Adrenal gland (tissue), 5 donors: ENCODE results near the gene HOXC5.

Experiments
- CTCF ChIP-seq, 6 experiments: fragments of 450-650 bp in 4 of 6; fragments of 200-600 bp in 2 of 6; sonication (generic) in 1 of 6; IDR thresholded peaks; 1 replicate in 5 of 6; 2 replicates in 1 of 6; pipeline versions ENCODE4 v1.5.1 to v1.8.0; 2016 to 2021; ENCODE audit warnings: antibody characterized with exemption in 6 of 6, mild to moderate bottlenecking in 2 of 6, moderate library complexity in 1 of 6
- POLR2A ChIP-seq, 2 donors: fragments of 450-650 bp; IDR thresholded peaks; one replicate each; pipeline ENCODE4 v1.6.1; 2017; ENCODE audit warnings: antibody characterized with exemption in 2 of 2, mild to moderate bottlenecking in 2 of 2, moderate library complexity in 1 of 2
- donor health status: DM: no; HTN: no; CAD: no.

- TF ChIP-seq CTCF (IDR thresholded peaks at IDR 0.05): no peak
- peak in 1 of 2 donors; percentile 9 for TF ChIP-seq POLR2A (IDR thresholded peaks at IDR 0.05)
These were observed 12.8 kb upstream of the HOXC5 start for GRCh38 chr12:54019924-54020590.
